Astrocyte (in vitro differentiated cells and primary cell): ENCODE results near the gene PCDHB12. TPM values are rescaled to one million over a fixed set of nuclear protein-coding genes. Genes with fewer than 3 reads are reported as not detected.
"Not testable (repeated sequence)": the region's sequence is repeated elsewhere in the genome, so short reads cannot be mapped to it uniquely, and the experiment has no call there.

Experiments used
- DNase-seq: peaks from one replicate; pipeline ENCODE4 v3.0.0-alpha.2; 2010; ENCODE audit warnings: low read depth
- FAIRE-seq: peaks from 2 replicates; lab custom pipeline; 2011; peaks lifted over from hg19 to GRCh38; lab: Jason Lieb, UNC
- H2AFZ ChIP-seq: 2 replicates; pipeline ENCODE4 v1.6.0; 2012; ENCODE audit warnings: low read depth, low read length, inconsistent platforms
- H3K27ac ChIP-seq: 2 replicates; pipeline ENCODE4 v1.5.1; 2011; ENCODE audit warnings: low read depth, low read length, inconsistent platforms
- H3K27me3 ChIP-seq: 2 replicates; pipeline ENCODE4 v1.6.0; 2011; ENCODE audit warnings: low read length, inconsistent platforms; ENCODE audit not compliant: insufficient read depth
- H3K36me3 ChIP-seq: 2 replicates; pipeline ENCODE4 v1.5.1; 2011; ENCODE audit warnings: low read length, inconsistent platforms; ENCODE audit not compliant: insufficient read depth
- H3K4me1 ChIP-seq: 2 replicates; pipeline ENCODE4 v1.5.1; 2011; ENCODE audit warnings: low read length, inconsistent platforms; ENCODE audit not compliant: insufficient read depth
- H3K4me2 ChIP-seq: 2 replicates; pipeline ENCODE4 v1.6.0; 2012; ENCODE audit warnings: low read length, inconsistent platforms
- H3K4me3 ChIP-seq: 2 replicates; pipeline ENCODE4 v1.5.1; 2011; ENCODE audit warnings: low read depth, mild to moderate bottlenecking, low read length, inconsistent platforms; ENCODE audit not compliant: insufficient read depth
- H3K79me2 ChIP-seq: 2 replicates; pipeline ENCODE4 v1.6.0; 2012; ENCODE audit warnings: mild to moderate bottlenecking, low read length, inconsistent platforms; ENCODE audit not compliant: insufficient read depth
- H3K9ac ChIP-seq: 2 replicates; pipeline ENCODE4 v1.6.0; 2012; ENCODE audit warnings: mild to moderate bottlenecking, low read length, inconsistent platforms
- H3K9me3 ChIP-seq: 2 replicates; pipeline ENCODE4 v1.5.1; 2012; ENCODE audit warnings: low read depth, mild to moderate bottlenecking, low read length, inconsistent platforms; ENCODE audit not compliant: insufficient read depth
- H4K20me1 ChIP-seq: 2 replicates; pipeline ENCODE4 v1.6.0; 2012; ENCODE audit warnings: low read length, inconsistent platforms; ENCODE audit not compliant: insufficient read depth
- H3K27ac Mint-ChIP-seq: one replicate; pipeline ENCODE4 v1.8.0; 2021; ENCODE audit warnings: mild to moderate bottlenecking, mixed read lengths; ENCODE audit not compliant: unreplicated experiment
- H3K27me3 Mint-ChIP-seq: one replicate; pipeline ENCODE4 v1.8.0; 2021; ENCODE audit warnings: low read depth, mixed read lengths; ENCODE audit not compliant: unreplicated experiment
- H3K36me3 Mint-ChIP-seq: one replicate; pipeline ENCODE4 v1.8.0; 2021; ENCODE audit warnings: low read depth, mixed read lengths; ENCODE audit not compliant: unreplicated experiment
- H3K4me1 Mint-ChIP-seq: one replicate; pipeline ENCODE4 v1.8.0; 2021; ENCODE audit warnings: low read depth, mixed read lengths; ENCODE audit not compliant: unreplicated experiment
- H3K4me3 Mint-ChIP-seq: one replicate; pipeline ENCODE4 v1.8.0; 2021; ENCODE audit warnings: mild to moderate bottlenecking, moderate library complexity, mixed read lengths; ENCODE audit not compliant: unreplicated experiment
- H3K9me3 Mint-ChIP-seq: one replicate; pipeline ENCODE4 v1.8.0; 2021; ENCODE audit warnings: mild to moderate bottlenecking, mixed read lengths; ENCODE audit not compliant: unreplicated experiment
- EZH2 ChIP-seq: IDR thresholded peaks from 2 replicates; pipeline ENCODE4 v1.6.1; 2012; ENCODE audit warnings: mild to moderate bottlenecking, low read length, inconsistent platforms; ENCODE audit not compliant: insufficient read depth
- total RNA-seq: library from RNA; stranded (reverse); gene quantifications from 2 replicates; pipeline ENCODE4 v1.2.1, GENCODE V29; 2021
- TF ChIP-seq, protein P1 (sequence below): IDR thresholded peaks from 2 replicates; pipeline ENCODE4 v1.5.1; 2011; ENCODE audit warnings: low read depth, mild to moderate bottlenecking, inconsistent platforms, low read length, moderate library complexity; ENCODE audit not compliant: insufficient read depth

PCDHB12 gene
- total RNA-seq, 1 donor from 2014 or later: 1.2 TPM

DNA sequence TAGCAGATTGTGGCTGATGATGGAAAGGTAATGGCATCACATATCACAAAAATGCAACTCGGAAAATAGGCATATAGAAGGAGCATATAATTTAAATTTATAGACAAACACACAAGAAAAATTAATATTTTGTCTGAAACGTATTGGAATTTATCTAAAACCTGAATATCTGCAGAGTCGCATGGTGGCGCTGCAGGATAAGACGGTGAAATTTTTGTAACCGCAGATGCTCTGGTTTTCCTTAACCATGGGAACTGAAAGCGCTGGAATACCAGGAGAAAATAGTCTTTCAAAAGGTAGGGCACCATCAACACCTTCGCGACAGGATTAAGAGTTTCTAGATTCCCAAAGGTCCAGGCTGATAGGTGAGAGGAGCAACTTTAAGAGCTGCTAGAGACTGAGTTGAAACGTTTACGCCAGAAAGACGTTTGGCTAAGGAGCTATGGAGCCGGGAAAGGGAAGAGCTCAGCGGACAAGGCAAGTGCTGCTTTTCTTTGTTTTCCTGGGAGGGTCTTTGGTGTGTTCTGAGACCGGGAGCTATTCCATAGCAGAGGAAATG is 25.7 kb downstream of the PCDHB12 start:
- no peak overlapping the region for H3K27ac ChIP-seq

DNA sequence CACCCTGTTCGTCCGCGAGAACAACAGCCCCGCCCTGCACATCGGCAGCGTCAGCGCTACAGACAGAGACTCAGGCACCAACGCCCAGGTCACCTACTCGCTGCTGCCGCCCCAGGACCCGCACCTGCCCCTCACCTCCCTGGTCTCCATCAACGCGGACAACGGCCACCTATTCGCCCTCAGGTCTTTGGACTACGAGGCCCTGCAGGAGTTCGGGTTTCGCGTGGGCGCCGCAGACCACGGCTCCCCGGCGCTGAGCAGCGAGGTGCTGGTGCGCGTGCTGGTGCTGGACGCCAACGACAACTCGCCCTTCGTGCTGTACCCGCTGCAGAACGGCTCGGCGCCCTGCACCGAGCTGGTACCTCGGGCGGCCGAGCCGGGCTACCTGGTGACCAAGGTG is 27.4 kb downstream of the PCDHB12 start:
- H3K9me3 ChIP-seq: peaks cover 26% of the 10 kb centered on the region
- not testable (repeated sequence) for H3K4me3 Mint-ChIP-seq, H3K9ac ChIP-seq, H4K20me1 ChIP-seq, H2AFZ ChIP-seq, DNase-seq, H3K79me2 ChIP-seq, H3K27me3 Mint-ChIP-seq, H3K36me3 ChIP-seq, H3K4me3 ChIP-seq, H3K4me1 ChIP-seq, H3K4me1 Mint-ChIP-seq, H3K27ac ChIP-seq, H3K4me2 ChIP-seq, H3K27me3 ChIP-seq, FAIRE-seq, H3K27ac Mint-ChIP-seq
- H3K36me3 Mint-ChIP-seq: peaks cover 22% of the 10 kb centered on the region
- H3K9me3 Mint-ChIP-seq: peaks cover 48% of the 10 kb centered on the region

More for the DNA sequence above, 25.7 kb downstream of the PCDHB12 start:
- no peak overlapping the region for H3K9ac ChIP-seq
- Mint-ChIP-seq H3K9me3 (peaks cover 35% of the 10 kb centered on the region), H3K27ac (no peak overlapping the region), H3K27me3 (no peaks in the 10 kb centered on the region), H3K36me3 (peaks cover 18% of the 10 kb centered on the region), H3K4me3 (no peak overlapping the region), H3K4me1 (no peaks in the 10 kb centered on the region)
- H3K27me3 ChIP-seq: no peaks in the 10 kb centered on the region
- no peak overlapping the region for H3K4me2 ChIP-seq
- H3K79me2 ChIP-seq: no peaks in the 10 kb centered on the region
- H4K20me1 ChIP-seq: no peaks in the 10 kb centered on the region
- DNase-seq: no peak
- H3K9me3 ChIP-seq: peaks cover 21% of the 10 kb centered on the region
- no peak for FAIRE-seq
- H3K4me1 ChIP-seq: no peaks in the 10 kb centered on the region
- H3K4me3 ChIP-seq: no peak overlapping the region
- no peaks in the 10 kb centered on the region for H3K36me3 ChIP-seq
- no peak for TF ChIP-seq EZH2
- TF ChIP-seq, protein P1, sequence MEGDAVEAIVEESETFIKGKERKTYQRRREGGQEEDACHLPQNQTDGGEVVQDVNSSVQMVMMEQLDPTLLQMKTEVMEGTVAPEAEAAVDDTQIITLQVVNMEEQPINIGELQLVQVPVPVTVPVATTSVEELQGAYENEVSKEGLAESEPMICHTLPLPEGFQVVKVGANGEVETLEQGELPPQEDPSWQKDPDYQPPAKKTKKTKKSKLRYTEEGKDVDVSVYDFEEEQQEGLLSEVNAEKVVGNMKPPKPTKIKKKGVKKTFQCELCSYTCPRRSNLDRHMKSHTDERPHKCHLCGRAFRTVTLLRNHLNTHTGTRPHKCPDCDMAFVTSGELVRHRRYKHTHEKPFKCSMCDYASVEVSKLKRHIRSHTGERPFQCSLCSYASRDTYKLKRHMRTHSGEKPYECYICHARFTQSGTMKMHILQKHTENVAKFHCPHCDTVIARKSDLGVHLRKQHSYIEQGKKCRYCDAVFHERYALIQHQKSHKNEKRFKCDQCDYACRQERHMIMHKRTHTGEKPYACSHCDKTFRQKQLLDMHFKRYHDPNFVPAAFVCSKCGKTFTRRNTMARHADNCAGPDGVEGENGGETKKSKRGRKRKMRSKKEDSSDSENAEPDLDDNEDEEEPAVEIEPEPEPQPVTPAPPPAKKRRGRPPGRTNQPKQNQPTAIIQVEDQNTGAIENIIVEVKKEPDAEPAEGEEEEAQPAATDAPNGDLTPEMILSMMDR: peak; percentile 2
- no peak overlapping the region for H2AFZ ChIP-seq

DNA sequence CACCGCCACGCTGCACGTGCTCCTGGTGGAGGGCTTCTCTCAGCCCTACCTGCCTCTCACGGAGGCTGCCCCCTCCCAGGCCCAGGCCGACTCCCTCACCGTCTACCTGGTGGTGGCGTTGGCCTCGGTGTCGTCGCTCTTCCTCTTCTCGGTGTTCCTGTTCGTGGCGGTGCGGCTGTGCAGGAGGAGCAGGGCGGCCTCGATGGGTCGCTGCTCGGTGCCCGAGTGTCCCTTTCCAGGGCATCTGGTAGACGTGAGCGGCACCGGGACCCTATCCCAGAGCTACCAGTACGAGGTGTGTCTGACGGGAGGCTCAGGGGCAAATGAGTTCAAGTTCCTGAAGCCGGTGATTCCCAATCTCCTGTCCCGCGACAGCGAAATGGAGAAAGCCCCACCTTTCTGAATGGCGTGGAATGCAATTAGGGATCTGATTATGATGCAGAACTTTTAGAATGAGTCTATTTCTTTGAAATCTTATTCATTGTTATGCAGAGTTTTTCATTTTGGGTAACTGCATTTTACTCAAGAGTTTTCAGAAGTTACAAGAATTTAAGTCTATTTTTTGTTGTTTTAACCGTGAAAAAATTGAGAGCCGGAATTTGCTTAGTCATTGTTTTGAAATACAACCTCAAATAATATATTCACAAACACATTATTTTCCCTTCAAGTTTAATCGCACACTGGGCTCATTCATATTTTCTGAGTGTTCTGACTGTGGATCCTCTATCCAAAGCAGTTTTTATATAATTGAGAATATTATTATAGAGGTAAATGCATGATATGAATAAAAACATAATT is 28.2 kb downstream of the PCDHB12 start:
- no peaks in the 10 kb centered on the region for H3K36me3 ChIP-seq
- no peak overlapping the region for H3K27ac Mint-ChIP-seq

More for the DNA sequence above, 28.2 kb downstream of the PCDHB12 start:
- Mint-ChIP-seq H3K27me3 (no peaks in the 10 kb centered on the region), H3K4me1 (no peaks in the 10 kb centered on the region), H3K4me3 (no peak overlapping the region), H3K36me3 (peaks cover 22% of the 10 kb centered on the region), H3K9me3 (peaks cover 49% of the 10 kb centered on the region)
- Histone ChIP-seq H2AFZ (no peak overlapping the region), H3K4me2 (no peak overlapping the region), H3K27me3 (no peaks in the 10 kb centered on the region), H3K9me3 (peaks cover 31% of the 10 kb centered on the region), H3K9ac (no peak overlapping the region), H3K4me3 (no peak overlapping the region), H3K27ac (no peak overlapping the region), H4K20me1 (no peaks in the 10 kb centered on the region), H3K4me1 (no peaks in the 10 kb centered on the region), H3K79me2 (no peaks in the 10 kb centered on the region)
- FAIRE-seq (no peak), DNase-seq (no peak)
- TF ChIP-seq EZH2: no peak
- TF ChIP-seq, protein P1: no peak
